K562 (cell line): ENCODE results near the gene LPAR5. TPM values are rescaled to one million over a fixed set of nuclear protein-coding genes. Genes with fewer than 3 reads are reported as not detected.

ENCODE experiments used
- BACH1 ChIP-seq: fragments of 200-800 bp; sonication (Bioruptor generic); IDR thresholded peaks from 2 replicates; pipeline ENCODE4 v1.6.1; 2016; ENCODE audit warnings: missing genetic modification characterization, missing compliant biosample characterization
- CTCF ChIP-seq, 3 experiments: IDR thresholded peaks in 2 of 3; conservative IDR thresholded peaks in 1 of 3; 2 replicates each; pipeline ENCODE4 v1.5.1; 2011 to 2012; ENCODE audit warnings: low read length in 3 of 3, mild to moderate bottlenecking in 3 of 3, control low read depth in 2 of 3, improper control_type of control experiment in 1 of 3, inconsistent platforms in 1 of 3, low read depth in 1 of 3, mixed read lengths in 1 of 3, moderate library complexity in 1 of 3; ENCODE audit not compliant: insufficient read depth in 2 of 3
- ETV5 ChIP-seq: sonication (generic); formaldehyde crosslinking; IDR thresholded peaks from 2 replicates; pipeline ENCODE4 v1.4.0; 2020; ENCODE audit warnings: low read depth, mild to moderate bottlenecking, missing genetic modification reagents
- FOSL1 ChIP-seq: fragments of 200-800 bp; sonication (Bioruptor generic); conservative IDR thresholded peaks from 2 replicates; pipeline ENCODE4 v1.6.1; 2016; ENCODE audit warnings: missing genetic modification characterization, missing compliant biosample characterization
- FOXP1 ChIP-seq: sonication (generic); formaldehyde crosslinking; IDR thresholded peaks from 2 replicates; pipeline ENCODE4 v1.8.0; 2022; ENCODE audit warnings: mild to moderate bottlenecking, missing genetic modification reagents
- HNRNPL ChIP-seq: fragments of 200-400 bp; formaldehyde crosslinking; IDR thresholded peaks from 2 replicates; pipeline ENCODE4 v1.6.1; 2017; ENCODE audit warnings: low read depth, mild to moderate bottlenecking, low read length
- ILK ChIP-seq: fragments of 450-650 bp; IDR thresholded peaks from 2 replicates; pipeline ENCODE4 v1.6.1; 2016; ENCODE audit warnings: missing genetic modification characterization, low read depth, mild to moderate bottlenecking, missing compliant biosample characterization, moderate library complexity, borderline replicate concordance
- KLF16 ChIP-seq: IDR thresholded peaks from 2 replicates; pipeline ENCODE4 v1.6.1; 2016; ENCODE audit warnings: antibody characterized with exemption
- MAFG ChIP-seq: fragments of 450-650 bp; conservative IDR thresholded peaks from 2 replicates; pipeline ENCODE4 v1.6.1; 2016; ENCODE audit warnings: missing genetic modification characterization, missing compliant biosample characterization
- PRMT5 ChIP-seq: sonication (generic); formaldehyde crosslinking; IDR thresholded peaks from 2 replicates; pipeline ENCODE4 v1.5.0; 2020; ENCODE audit warnings: missing genetic modification reagents
- RAD21 ChIP-seq, 2 experiments: fragments of 250-450 bp in 1 of 2; fragments of 450-650 bp in 1 of 2; sonication (Bioruptor Pico) in 1 of 2; formaldehyde crosslinking in 1 of 2; IDR thresholded peaks in 1 of 2; conservative IDR thresholded peaks in 1 of 2; 2 replicates each; pipeline versions ENCODE4 v1.4.0 to v1.8.0; 2020 to 2022; ENCODE audit warnings: mild to moderate bottlenecking in 2 of 2, moderate library complexity in 1 of 2
- SP2 ChIP-seq: IDR thresholded peaks from 2 replicates; pipeline ENCODE4 v1.6.1; 2011; ENCODE audit warnings: mild to moderate bottlenecking, low read depth, low read length, moderate library complexity; ENCODE audit not compliant: poor library complexity, severe bottlenecking; ENCODE audit errors: extremely low read depth
- THRB ChIP-seq: fragments of 450-650 bp; formaldehyde crosslinking; conservative IDR thresholded peaks from 2 replicates; pipeline ENCODE4 v1.4.0; 2022; ENCODE audit warnings: mild to moderate bottlenecking, missing genetic modification characterization
- YBX1 ChIP-seq: fragments of 450-650 bp; IDR thresholded peaks from 2 replicates; pipeline ENCODE4 v1.7.1; 2016; ENCODE audit warnings: mild to moderate bottlenecking
- ZNF277 ChIP-seq: fragments of 250-450 bp; sonication (Bioruptor Pico); IDR thresholded peaks from 2 replicates; pipeline ENCODE4 v1.8.0; 2022; ENCODE audit warnings: inconsistent platforms, mild to moderate bottlenecking, moderate library complexity, borderline replicate concordance
- ZSCAN32 ChIP-seq: fragments of 450-650 bp; formaldehyde crosslinking; IDR thresholded peaks from 2 replicates; pipeline ENCODE4 v1.4.0; 2020; ENCODE audit warnings: mild to moderate bottlenecking, moderate library complexity
- polyA plus RNA-seq, 8 experiments: library from polyadenylated mRNA; depleted of rRNA in 4 of 8; stranded (reverse) in 5 of 8; unstranded in 3 of 8; fragments of >200 nt; fragmentation: Nextera tagmentation in 2 of 8; fragmentation: Illumina TruSeq in 1 of 8; extraction: Ambion mirVana in 2 of 8; extraction: Trizol in 1 of 8; gene quantifications; 2 replicates each; pipeline versions ENCODE4 v1.2.1 to v1.2.3, GENCODE V29; 2011 to 2014; ENCODE audit warnings: inconsistent platforms in 1 of 8, missing spikeins in 1 of 8
- total RNA-seq, 7 experiments: library from RNA; depleted of rRNA in 6 of 7; stranded (reverse); fragments of >200 nt in 6 of 7; fragmentation: Illumina TruSeq in 2 of 7; extraction: Trizol in 2 of 7; gene quantifications; 2 replicates each; pipeline versions ENCODE4 v1.2.1 to v1.2.3, GENCODE V29; 2011 to 2021; ENCODE audit warnings: low replicate concordance in 1 of 7
- TF ChIP-seq, protein P1 (sequence below), 2 experiments: IDR thresholded peaks; 2 replicates each; pipeline ENCODE4 v1.6.1; 2012; ENCODE audit warnings: improper control_type of control experiment in 2 of 2, low read depth in 2 of 2, low read length in 2 of 2, borderline replicate concordance in 1 of 2
- TF ChIP-seq, protein P2 (sequence below): fragments of 250-450 bp; sonication (Bioruptor Pico); IDR thresholded peaks from 2 replicates; pipeline ENCODE4 v1.4.0; 2020; ENCODE audit warnings: mild to moderate bottlenecking

The LPAR5 gene
- total and polyA plus RNA-seq, 9 of the 15 experiments (the other 6 are each of a cell fraction or from before 2014, with no cell fraction given) = 1.3 to 11.7 (median 3.6) TPM

DNA sequence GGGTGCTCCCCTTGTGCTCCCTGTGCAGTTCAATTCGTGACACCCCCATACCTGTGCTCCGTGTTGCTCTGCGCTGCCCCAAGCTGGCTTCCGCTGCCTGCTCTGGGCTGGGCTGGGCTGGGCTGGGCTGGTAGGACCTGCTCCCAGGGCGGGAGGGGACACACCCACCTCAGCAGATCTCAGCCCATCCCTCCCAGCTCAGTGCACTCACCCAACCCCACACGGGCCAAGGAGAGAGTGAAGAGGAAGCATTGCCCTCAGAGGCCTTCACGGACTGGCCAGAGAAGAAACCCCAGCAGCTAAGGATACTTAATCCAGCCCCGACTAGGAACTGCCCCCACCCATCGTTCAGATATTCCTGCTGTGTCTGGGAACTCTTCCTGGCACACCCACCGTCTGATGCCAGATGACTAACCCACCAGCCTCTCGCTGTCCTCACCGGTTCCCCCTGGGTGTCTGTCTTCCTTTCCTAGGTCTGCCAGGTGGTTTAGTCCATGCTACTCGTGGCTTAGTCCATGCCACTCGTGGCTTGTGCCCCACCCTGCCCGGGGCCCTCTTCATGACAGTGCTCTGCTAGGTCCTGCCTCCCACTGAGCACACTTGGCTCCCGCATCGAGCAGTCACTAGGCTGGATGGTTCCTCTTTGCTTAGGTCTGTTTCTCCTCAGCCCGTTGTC lies at the start of gene LPAR5 (continued):
- TF ChIP-seq FOXP1 (CRISPR knock-in tag) (peak; percentile 48; the same call in 1 of the 2 replicates), ZNF277 (CRISPR knock-in tag) (no peak), YBX1 (no peak), ZSCAN32 (no peak), PRMT5 (CRISPR knock-in tag) (no peak), ILK (no peak), MAFG (tag) (no peak), BACH1 (no peak), HNRNPL (no peak), ETV5 (peak; percentile 42; the same call in 1 of the 2 replicates), SP2 (no peak), CTCF (IDR thresholded peaks at IDR 0.05 in 2 of 3, conservative IDR thresholded peaks at IDR 0.05 in 1 of 3; ENCODE audit: insufficient read depth in 2 of 3, low read depth in 1 of 3, low read length in 3 of 3) (no peak), KLF16 (peak; percentile 91), THRB (CRISPR knock-in tag) (no peak), RAD21 (CRISPR knock-in tag; conservative IDR thresholded peaks at IDR 0.05 in 1 of 2, IDR thresholded peaks at IDR 0.05 in 1 of 2) (no peak), FOSL1 (tag) (no peak)
- TF ChIP-seq, protein P1, sequence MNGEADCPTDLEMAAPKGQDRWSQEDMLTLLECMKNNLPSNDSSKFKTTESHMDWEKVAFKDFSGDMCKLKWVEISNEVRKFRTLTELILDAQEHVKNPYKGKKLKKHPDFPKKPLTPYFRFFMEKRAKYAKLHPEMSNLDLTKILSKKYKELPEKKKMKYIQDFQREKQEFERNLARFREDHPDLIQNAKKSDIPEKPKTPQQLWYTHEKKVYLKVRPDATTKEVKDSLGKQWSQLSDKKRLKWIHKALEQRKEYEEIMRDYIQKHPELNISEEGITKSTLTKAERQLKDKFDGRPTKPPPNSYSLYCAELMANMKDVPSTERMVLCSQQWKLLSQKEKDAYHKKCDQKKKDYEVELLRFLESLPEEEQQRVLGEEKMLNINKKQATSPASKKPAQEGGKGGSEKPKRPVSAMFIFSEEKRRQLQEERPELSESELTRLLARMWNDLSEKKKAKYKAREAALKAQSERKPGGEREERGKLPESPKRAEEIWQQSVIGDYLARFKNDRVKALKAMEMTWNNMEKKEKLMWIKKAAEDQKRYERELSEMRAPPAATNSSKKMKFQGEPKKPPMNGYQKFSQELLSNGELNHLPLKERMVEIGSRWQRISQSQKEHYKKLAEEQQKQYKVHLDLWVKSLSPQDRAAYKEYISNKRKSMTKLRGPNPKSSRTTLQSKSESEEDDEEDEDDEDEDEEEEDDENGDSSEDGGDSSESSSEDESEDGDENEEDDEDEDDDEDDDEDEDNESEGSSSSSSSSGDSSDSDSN (IDR thresholded peaks at IDR 0.05; ENCODE audit: borderline replicate concordance in 1 of 2, low read depth in 2 of 2, low read length in 2 of 2) = peak in 1 of 2 experiments; percentile 71; a peak in 1 of 4 replicates
- TF ChIP-seq, protein P2, sequence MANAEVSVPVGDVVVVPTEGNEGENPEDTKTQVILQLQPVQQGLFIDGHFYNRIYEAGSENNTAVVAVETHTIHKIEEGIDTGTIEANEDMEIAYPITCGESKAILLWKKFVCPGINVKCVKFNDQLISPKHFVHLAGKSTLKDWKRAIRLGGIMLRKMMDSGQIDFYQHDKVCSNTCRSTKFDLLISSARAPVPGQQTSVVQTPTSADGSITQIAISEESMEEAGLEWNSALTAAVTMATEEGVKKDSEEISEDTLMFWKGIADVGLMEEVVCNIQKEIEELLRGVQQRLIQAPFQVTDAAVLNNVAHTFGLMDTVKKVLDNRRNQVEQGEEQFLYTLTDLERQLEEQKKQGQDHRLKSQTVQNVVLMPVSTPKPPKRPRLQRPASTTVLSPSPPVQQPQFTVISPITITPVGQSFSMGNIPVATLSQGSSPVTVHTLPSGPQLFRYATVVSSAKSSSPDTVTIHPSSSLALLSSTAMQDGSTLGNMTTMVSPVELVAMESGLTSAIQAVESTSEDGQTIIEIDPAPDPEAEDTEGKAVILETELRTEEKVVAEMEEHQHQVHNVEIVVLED (CRISPR knock-in tag) = no peak
